ENCODE results near the gene KCNB1. TPM values are rescaled to one million over a fixed set of nuclear protein-coding genes. Genes with fewer than 3 reads are reported as not detected.

The KCNB1 gene
- total RNA-seq, 1 experiment from 2014 or later: 0.68 TPM

DNA sequence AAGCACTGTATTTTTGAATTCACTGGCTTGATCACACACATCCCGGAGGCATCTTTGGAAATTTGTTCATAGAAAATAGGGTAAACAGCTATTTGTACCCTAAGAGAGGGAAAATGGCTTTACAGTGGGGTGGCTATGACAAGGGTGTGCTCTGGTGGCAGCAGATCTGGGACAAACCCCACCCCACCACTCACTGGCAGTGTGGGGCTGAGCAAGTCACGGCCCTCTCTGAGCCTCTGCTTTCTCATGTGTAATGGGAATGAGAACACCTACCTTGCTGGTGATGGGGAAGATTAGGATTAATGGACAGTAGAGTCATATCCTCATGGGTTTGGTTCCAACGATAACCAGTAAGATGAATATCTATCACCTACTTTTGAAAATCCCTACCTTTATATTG is 78.0 kb downstream of the KCNB1 start:
- H4K8ac ChIP-seq (replicated peaks; ENCODE audit: insufficient read length, low read depth, low read length): no peak overlapping the region
- no peak overlapping the region for H4K91ac ChIP-seq (ENCODE audit: insufficient read length, low read depth, low read length)
- 0 out of 2 replicates have a peak, but pooled peaks cover 3% of the 10 kb centered on the region for H3K4me1 ChIP-seq (ENCODE audit: insufficient read depth, low read length)
- H3K56ac ChIP-seq (ENCODE audit: insufficient read length, low read depth, low read length): no peak overlapping the region
- H3K4me2 ChIP-seq (ENCODE audit: insufficient read depth, insufficient read length, low read length): no peak overlapping the region
- H3K27ac ChIP-seq (ENCODE audit: insufficient read length, low read depth, low read length): no peak overlapping the region
- H3K14ac ChIP-seq (ENCODE audit: insufficient read depth, low read length): no peak overlapping the region
- no peak overlapping the region for H2BK120ac ChIP-seq (ENCODE audit: low read depth, low read length, poor library complexity, severe bottlenecking)
- H3T11ph ChIP-seq (ENCODE audit: low read length): no peak overlapping the region
- no peak overlapping the region for H2BK15ac ChIP-seq (ENCODE audit: low read depth, low read length)
- no peak overlapping the region for H3K18ac ChIP-seq (ENCODE audit: insufficient read length, low read depth, low read length)
- H3K9me3 ChIP-seq (ENCODE audit: control insufficient read depth, low read depth, low read length): no peaks in the 10 kb centered on the region
- no peaks in the 10 kb centered on the region for H4K20me1 ChIP-seq (ENCODE audit: control insufficient read depth, insufficient read depth, insufficient read length)
- no peak overlapping the region for H2BK5ac ChIP-seq (ENCODE audit: insufficient read length, low read length)
- Mint-ChIP-seq H3K27ac (0 out of 7 replicates have a peak overlapping the region, but pooled peaks of 1 of the 3 experiments have one; percentile 52), H3K4me3 (no peak overlapping the region), H3K27me3 (ENCODE audit: low read depth) (no peaks in the 10 kb centered on the region; the same call in 1 of the 2 replicates), H3K36me3 (ENCODE audit: insufficient read depth in 1 of 3, low read depth in 3 of 3) (0 out of 7 replicates have a peak, but pooled peaks cover 0 to 4% (median 4%) of the 10 kb centered on the region in 3 experiments), H3K4me1 (peaks cover 20 to 26% of the 10 kb centered on the region in 2 experiments), H3K9me3 (peaks cover 8 to 13% of the 10 kb centered on the region in 2 experiments)
- H2AFZ ChIP-seq (ENCODE audit: low read length): no peak overlapping the region
- H3K27me3 ChIP-seq (ENCODE audit: insufficient read depth, low read length): no peaks in the 10 kb centered on the region
- H3K23me2 ChIP-seq (ENCODE audit: insufficient read length, low read depth, low read length, poor library complexity, severe bottlenecking): no peaks in the 10 kb centered on the region
- no peak overlapping the region for H2BK12ac ChIP-seq (ENCODE audit: insufficient read length, low read depth, low read length)
- no CpG with 5 or more reads among the region's 3 CpGs for WGBS (ENCODE audit: extremely low coverage, insufficient read length, low lambda C conversion rate)
- H4K5ac ChIP-seq (ENCODE audit: insufficient read length, low read depth, low read length): no peak overlapping the region
- no peak overlapping the region for H2BK20ac ChIP-seq (ENCODE audit: low read depth, low read length, poor library complexity, severe bottlenecking)
- H3K79me1 ChIP-seq (ENCODE audit: insufficient read depth, low read depth, low read length, poor library complexity, severe bottlenecking): no peaks in the 10 kb centered on the region
- no peak overlapping the region for H3K4ac ChIP-seq (ENCODE audit: low read depth, low read length)
- H3K9ac ChIP-seq (ENCODE audit: extremely low read depth, insufficient read length, low read length): no peak overlapping the region
- H3K23ac ChIP-seq (ENCODE audit: insufficient read length, low read depth, low read length): no peak overlapping the region
- TF ChIP-seq, protein P1, sequence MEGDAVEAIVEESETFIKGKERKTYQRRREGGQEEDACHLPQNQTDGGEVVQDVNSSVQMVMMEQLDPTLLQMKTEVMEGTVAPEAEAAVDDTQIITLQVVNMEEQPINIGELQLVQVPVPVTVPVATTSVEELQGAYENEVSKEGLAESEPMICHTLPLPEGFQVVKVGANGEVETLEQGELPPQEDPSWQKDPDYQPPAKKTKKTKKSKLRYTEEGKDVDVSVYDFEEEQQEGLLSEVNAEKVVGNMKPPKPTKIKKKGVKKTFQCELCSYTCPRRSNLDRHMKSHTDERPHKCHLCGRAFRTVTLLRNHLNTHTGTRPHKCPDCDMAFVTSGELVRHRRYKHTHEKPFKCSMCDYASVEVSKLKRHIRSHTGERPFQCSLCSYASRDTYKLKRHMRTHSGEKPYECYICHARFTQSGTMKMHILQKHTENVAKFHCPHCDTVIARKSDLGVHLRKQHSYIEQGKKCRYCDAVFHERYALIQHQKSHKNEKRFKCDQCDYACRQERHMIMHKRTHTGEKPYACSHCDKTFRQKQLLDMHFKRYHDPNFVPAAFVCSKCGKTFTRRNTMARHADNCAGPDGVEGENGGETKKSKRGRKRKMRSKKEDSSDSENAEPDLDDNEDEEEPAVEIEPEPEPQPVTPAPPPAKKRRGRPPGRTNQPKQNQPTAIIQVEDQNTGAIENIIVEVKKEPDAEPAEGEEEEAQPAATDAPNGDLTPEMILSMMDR (conservative IDR thresholded peaks at IDR 0.05): no peak
- no peak overlapping the region for H2AK5ac ChIP-seq (ENCODE audit: insufficient read length, low read length)
- no peaks in the 10 kb centered on the region for H3K79me2 ChIP-seq (ENCODE audit: insufficient read depth, low read length)
- DNase-seq: no peak

Measured in H9 (cell line).